CD4-positive, alpha-beta T cell (primary cell): Measurements from ENCODE around the gene MMP20. TPM values are rescaled to one million over a fixed set of nuclear protein-coding genes. Genes with fewer than 3 reads are reported as not detected.
"Not testable (repeated sequence)": the region's sequence is repeated elsewhere in the genome, so short reads cannot be mapped to it uniquely, and the experiment has no call there.

Experiments used
- ATAC-seq: fragments of 200-7000 bp; cut with Tn5 transposase; one replicate; pipeline ENCODE4 v1.10.0; 2022; ENCODE audit warnings: mild to moderate bottlenecking; ENCODE audit not compliant: poor library complexity
- CTCF ChIA-PET: fragments of 350-600 bp; sonication (Branson Sonifier 250); formaldehyde crosslinking; loops from one replicate; lab custom pipeline; 2021; ENCODE audit warnings: antibody characterized with exemption, inconsistent platforms; lab: Charles Lee
- POLR2A ChIA-PET: fragments of 350-600 bp; sonication (Branson Sonifier 250); formaldehyde crosslinking; loops from one replicate; lab custom pipeline; 2021; ENCODE audit warnings: antibody characterized with exemption, inconsistent platforms; lab: Charles Lee
- DNase-seq, 14 experiments: peaks; one replicate each; pipeline ENCODE4 v3.0.0-alpha.2; 2013 to 2020; ENCODE audit warnings: mixed read lengths in 2 of 14
- H3K27ac ChIP-seq, 2 donors: one replicate each; pipeline versions ENCODE4 v1.5.1 to v1.7.0; 2013; ENCODE audit warnings: low read length in 2 of 2, low read depth in 1 of 2, mild to moderate bottlenecking in 1 of 2
- H3K27me3 ChIP-seq, 2 experiments: 1 replicate in 1 of 2; 2 replicates in 1 of 2; pipeline versions ENCODE4 v1.6.1 to v1.7.0; 2013; ENCODE audit warnings: low read length in 2 of 2, control low read depth in 1 of 2, mild to moderate bottlenecking in 1 of 2, moderate library complexity in 1 of 2; ENCODE audit not compliant: insufficient read depth in 2 of 2, control insufficient read depth in 1 of 2
- H3K36me3 ChIP-seq: one replicate; pipeline ENCODE4 v1.6.1; 2013; ENCODE audit warnings: low read length, control low read depth; ENCODE audit not compliant: insufficient read depth
- H3K4me1 ChIP-seq: one replicate; pipeline ENCODE4 v1.6.1; 2013; ENCODE audit warnings: low read length, control low read depth; ENCODE audit not compliant: insufficient read depth
- H3K4me3 ChIP-seq: one replicate; pipeline ENCODE4 v1.5.1; 2013; ENCODE audit warnings: mild to moderate bottlenecking, low read length, moderate library complexity
- H3K9me3 ChIP-seq, 2 experiments: 1 replicate in 1 of 2; 2 replicates in 1 of 2; pipeline versions ENCODE4 v1.6.1 to v1.7.0; 2013; ENCODE audit warnings: low read length in 2 of 2, mild to moderate bottlenecking in 2 of 2, control low read depth in 1 of 2, moderate library complexity in 1 of 2; ENCODE audit not compliant: control insufficient read depth in 1 of 2, insufficient read depth in 1 of 2
- H3K27ac Mint-ChIP-seq: one replicate; pipeline ENCODE4 v1.8.0; 2020; ENCODE audit warnings: mixed read lengths
- H3K27me3 Mint-ChIP-seq: one replicate; pipeline ENCODE4 v1.8.0; 2021; ENCODE audit warnings: mixed read lengths
- H3K36me3 Mint-ChIP-seq: one replicate; pipeline ENCODE4 v1.8.0; 2021; ENCODE audit warnings: low read depth, mixed read lengths
- H3K4me1 Mint-ChIP-seq: one replicate; pipeline ENCODE4 v1.8.0; 2021; ENCODE audit warnings: low read depth, mixed read lengths
- H3K4me3 Mint-ChIP-seq: one replicate; pipeline ENCODE4 v1.8.0; 2020; ENCODE audit warnings: mild to moderate bottlenecking, mixed read lengths
- H3K9me3 Mint-ChIP-seq: one replicate; pipeline ENCODE4 v1.8.0; 2020; ENCODE audit warnings: mixed read lengths
- CTCF ChIP-seq: fragments of 200-600 bp; IDR thresholded peaks from one replicate; pipeline ENCODE4 v1.8.0; 2022; ENCODE audit warnings: antibody characterized with exemption, mild to moderate bottlenecking
- intact Hi-C, 2 experiments: fragments of 100-400 bp; cut with DNase I in 1 of 2; cut with micrococcal nuclease in 1 of 2; formaldehyde crosslinking; loops; one replicate each; pipeline versions ENCODE4 v1.15.1 to v1.9.0; 2023 to 2025; cut with DNase I, micrococcal nuclease
- total RNA-seq, 174 experiments: library from RNA in 2 of 174; stranded (reverse) in 2 of 174; gene quantifications; one replicate each; pipeline ENCODE4 v1.2.3 and lab custom pipeline; 2021 to 2026

Gene MMP20
- total RNA-seq, 2 experiments from 2014 or later = not detected

GRCh38 chr11:102633385-102634026 is 8.4 kb upstream of the MMP20 start:
- no peaks in the 10 kb centered on the region for H3K4me1 Mint-ChIP-seq
- no peak for TF ChIP-seq CTCF
- intact Hi-C loops = no loop called here
- no peaks in the 10 kb centered on the region for H3K36me3 Mint-ChIP-seq
- no peak overlapping the region for H3K27ac ChIP-seq
- ChIA-PET POLR2A (no interaction called here), CTCF (no interaction called here)
- peaks cover 15% of the 10 kb centered on the region for H3K27me3 Mint-ChIP-seq
- H3K27me3 ChIP-seq = no peaks in the 10 kb centered on the region
- no peak for DNase-seq
- H3K4me1 ChIP-seq = no peaks in the 10 kb centered on the region
- H3K36me3 ChIP-seq = no peaks in the 10 kb centered on the region
- no peaks in the 10 kb centered on the region for H3K9me3 Mint-ChIP-seq
- no peaks in the 10 kb centered on the region for H3K9me3 ChIP-seq
- H3K4me3 Mint-ChIP-seq = no peak overlapping the region
- H3K27ac Mint-ChIP-seq = no peak overlapping the region
- ATAC-seq = no peak
- H3K4me3 ChIP-seq = no peak overlapping the region

DNA sequence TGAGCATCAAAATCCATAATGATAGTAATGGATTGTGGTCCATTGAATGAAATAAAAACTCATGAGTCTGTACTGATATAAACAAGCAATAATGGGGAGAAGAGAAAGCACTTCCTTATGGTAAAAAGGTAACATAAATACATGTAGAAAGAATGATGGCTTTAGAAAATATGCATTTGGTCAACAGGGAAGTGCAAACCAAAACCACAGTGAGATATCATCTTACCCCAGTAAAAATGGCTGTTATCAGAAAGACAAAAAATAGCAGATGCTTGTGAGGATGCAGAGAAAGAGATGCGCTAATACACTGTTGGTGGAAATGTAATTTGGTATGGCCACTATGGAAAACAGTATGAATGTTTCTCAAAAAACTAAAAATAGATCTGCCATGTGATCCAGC is 6.9 kb upstream of the MMP20 start:
- no peak for ATAC-seq
- Mint-ChIP-seq H3K36me3 (no peaks in the 10 kb centered on the region), H3K4me1 (no peaks in the 10 kb centered on the region), H3K4me3 (no peak overlapping the region), H3K27ac (no peak overlapping the region), H3K9me3 (no peaks in the 10 kb centered on the region), H3K27me3 (peaks cover 19% of the 10 kb centered on the region)
- H3K9me3 ChIP-seq = no peaks in the 10 kb centered on the region
- DNase-seq = no peak
- H3K27ac ChIP-seq = no peak overlapping the region
- H3K4me1 ChIP-seq = no peaks in the 10 kb centered on the region
- TF ChIP-seq CTCF = no peak
- H3K4me3 ChIP-seq = no peak overlapping the region
- no peaks in the 10 kb centered on the region for H3K27me3 ChIP-seq
- intact Hi-C loops = no loop called here
- no peaks in the 10 kb centered on the region for H3K36me3 ChIP-seq
- ChIA-PET POLR2A (no interaction called here), CTCF (no interaction called here)

GRCh38 chr11:102630598-102631448 is 5.7 kb upstream of the MMP20 start:
- Histone ChIP-seq H3K36me3 (no peaks in the 10 kb centered on the region), H3K4me1 (no peaks in the 10 kb centered on the region), H3K27ac (no peak overlapping the region), H3K4me3 (no peak overlapping the region), H3K9me3 (no peaks in the 10 kb centered on the region), H3K27me3 (no peaks in the 10 kb centered on the region)
- POLR2A ChIA-PET = no interaction called here
- intact Hi-C loops = no loop called here
- Mint-ChIP-seq H3K4me3 (no peak overlapping the region), H3K27me3 (peaks cover 21% of the 10 kb centered on the region), H3K9me3 (no peaks in the 10 kb centered on the region), H3K27ac (no peak overlapping the region), H3K36me3 (no peaks in the 10 kb centered on the region), H3K4me1 (no peaks in the 10 kb centered on the region)
- CTCF ChIA-PET = no interaction called here
- DNase-seq = no peak
- ATAC-seq = no peak
- TF ChIP-seq CTCF = no peak

DNA sequence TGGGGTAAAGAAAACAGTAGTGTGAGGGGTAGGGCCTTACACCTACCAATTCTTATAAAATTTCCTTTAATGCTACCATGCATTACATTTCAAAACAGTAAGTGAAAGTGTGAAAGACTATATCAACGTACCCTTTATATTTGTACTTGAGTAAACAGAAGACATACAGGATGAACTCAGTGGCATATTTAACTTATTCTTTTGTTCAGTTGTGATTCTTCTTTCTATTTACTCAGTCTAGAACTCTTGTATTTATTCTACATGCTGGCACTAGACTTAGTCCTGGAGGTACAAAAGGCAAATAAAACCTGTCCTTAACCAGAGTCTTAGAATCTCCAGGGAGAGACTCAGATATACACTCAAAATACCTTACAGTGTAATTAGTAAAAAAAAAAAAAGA is 4.8 kb upstream of the MMP20 start:
- H3K9me3 Mint-ChIP-seq, intact Hi-C loops, H3K27ac Mint-ChIP-seq, H3K27me3 ChIP-seq, H3K36me3 Mint-ChIP-seq, H3K4me1 ChIP-seq, ATAC-seq, H3K4me3 ChIP-seq, H3K9me3 ChIP-seq, DNase-seq, POLR2A ChIA-PET, H3K4me1 Mint-ChIP-seq, H3K36me3 ChIP-seq, H3K4me3 Mint-ChIP-seq, H3K27ac ChIP-seq: not testable (repeated sequence)
- H3K27me3 Mint-ChIP-seq = peaks cover 23% of the 10 kb centered on the region
- CTCF ChIA-PET = interaction anchor here (1.2 kb wide), 1 partner anchor 17 kb away, joined by 3 read pairs; no protein-coding TSS in a partner anchor
